Lower leg skin (tissue), 3 donors: ENCODE measurements around the gene CSF2.

Source experiments
- POLR2A ChIP-seq, 2 donors: fragments of 450-650 bp; IDR thresholded peaks; one replicate each; pipeline ENCODE4 v1.6.1; 2016 to 2017; ENCODE audit warnings: antibody characterized with exemption in 2 of 2, mild to moderate bottlenecking in 1 of 2, moderate library complexity in 1 of 2
- TF ChIP-seq, protein P1 (sequence below), 3 donors: fragments of 450-650 bp; IDR thresholded peaks; one replicate each; pipeline ENCODE4 v1.5.1; 2016; ENCODE audit warnings: antibody characterized with exemption in 3 of 3, mild to moderate bottlenecking in 3 of 3, moderate library complexity in 2 of 3

DNA sequence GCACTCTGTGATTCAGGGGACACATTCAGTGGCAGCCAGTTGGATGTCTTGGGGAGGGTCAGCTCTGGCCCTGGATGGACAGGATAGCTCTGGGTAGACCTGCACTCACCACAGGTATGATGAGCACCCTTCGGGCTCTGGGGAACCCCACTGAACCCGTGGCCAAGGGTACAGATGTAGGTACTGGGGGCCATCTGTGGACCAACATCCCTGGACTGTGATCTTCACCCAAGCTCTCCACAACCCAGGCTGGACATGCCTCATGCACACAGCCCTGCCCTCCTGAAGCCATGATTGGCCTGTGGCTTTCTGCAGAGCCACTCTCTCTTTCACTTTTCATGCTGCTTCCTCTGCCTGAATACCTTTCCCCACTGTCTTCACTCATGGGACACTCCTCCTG lies 46.6 kb upstream of the CSF2 start:
- TF ChIP-seq, protein P1, sequence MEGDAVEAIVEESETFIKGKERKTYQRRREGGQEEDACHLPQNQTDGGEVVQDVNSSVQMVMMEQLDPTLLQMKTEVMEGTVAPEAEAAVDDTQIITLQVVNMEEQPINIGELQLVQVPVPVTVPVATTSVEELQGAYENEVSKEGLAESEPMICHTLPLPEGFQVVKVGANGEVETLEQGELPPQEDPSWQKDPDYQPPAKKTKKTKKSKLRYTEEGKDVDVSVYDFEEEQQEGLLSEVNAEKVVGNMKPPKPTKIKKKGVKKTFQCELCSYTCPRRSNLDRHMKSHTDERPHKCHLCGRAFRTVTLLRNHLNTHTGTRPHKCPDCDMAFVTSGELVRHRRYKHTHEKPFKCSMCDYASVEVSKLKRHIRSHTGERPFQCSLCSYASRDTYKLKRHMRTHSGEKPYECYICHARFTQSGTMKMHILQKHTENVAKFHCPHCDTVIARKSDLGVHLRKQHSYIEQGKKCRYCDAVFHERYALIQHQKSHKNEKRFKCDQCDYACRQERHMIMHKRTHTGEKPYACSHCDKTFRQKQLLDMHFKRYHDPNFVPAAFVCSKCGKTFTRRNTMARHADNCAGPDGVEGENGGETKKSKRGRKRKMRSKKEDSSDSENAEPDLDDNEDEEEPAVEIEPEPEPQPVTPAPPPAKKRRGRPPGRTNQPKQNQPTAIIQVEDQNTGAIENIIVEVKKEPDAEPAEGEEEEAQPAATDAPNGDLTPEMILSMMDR (IDR thresholded peaks at IDR 0.05): no peak
- TF ChIP-seq POLR2A (IDR thresholded peaks at IDR 0.05): no peak
